Smooth muscle cell (in vitro differentiated cells): ENCODE results near the gene RNASET2. TPM values are rescaled to one million over a fixed set of nuclear protein-coding genes. Genes with fewer than 3 reads are reported as not detected.

Source experiments
- DNase-seq: peaks from one replicate; lab custom pipeline; 2025; ENCODE audit not compliant: unreplicated experiment; lab: John Stamatoyannopoulos, UW
- H2AFZ ChIP-seq: fragments of 200-600 bp; sonication (generic); 2 replicates; pipeline ENCODE4 v1.6.0; 2016; ENCODE audit warnings: antibody characterized with exemption, low read depth, mild to moderate bottlenecking
- H3F3A ChIP-seq: fragments of 200-600 bp; sonication (generic); 2 replicates; pipeline ENCODE4 v1.6.0; 2017; ENCODE audit warnings: antibody characterized with exemption, low read depth
- H3K27ac ChIP-seq: fragments of 200-600 bp; sonication (generic); 2 replicates; pipeline ENCODE4 v1.5.1; 2016; ENCODE audit warnings: low read depth, mild to moderate bottlenecking
- H3K27me3 ChIP-seq: fragments of 200-600 bp; sonication (generic); 2 replicates; pipeline ENCODE4 v1.6.1; 2016; ENCODE audit warnings: low read depth, mild to moderate bottlenecking
- H3K36me3 ChIP-seq: fragments of 200-600 bp; sonication (generic); 2 replicates; pipeline ENCODE4 v1.5.1; 2016; ENCODE audit warnings: low read depth
- H3K4me1 ChIP-seq: fragments of 200-600 bp; sonication (generic); 2 replicates; pipeline ENCODE4 v1.5.1; 2016; ENCODE audit warnings: low read depth
- H3K4me2 ChIP-seq: fragments of 200-600 bp; sonication (generic); 2 replicates; pipeline ENCODE4 v1.6.0; 2016; ENCODE audit warnings: mild to moderate bottlenecking
- H3K4me3 ChIP-seq: fragments of 200-600 bp; sonication (generic); 2 replicates; pipeline ENCODE4 v1.5.1; 2016; ENCODE audit warnings: mild to moderate bottlenecking
- H3K79me2 ChIP-seq: fragments of 200-600 bp; sonication (generic); 2 replicates; pipeline ENCODE4 v1.6.0; 2016; ENCODE audit warnings: low read depth, mild to moderate bottlenecking
- H3K9ac ChIP-seq: fragments of 200-600 bp; sonication (generic); 2 replicates; pipeline ENCODE4 v1.6.0; 2016; ENCODE audit warnings: low read depth
- H3K9me3 ChIP-seq: fragments of 200-600 bp; sonication (generic); replicated peaks from 2 replicates; pipeline ENCODE4 v1.5.1; 2016; ENCODE audit warnings: low read depth
- H4K20me1 ChIP-seq: fragments of 200-600 bp; sonication (generic); 2 replicates; pipeline ENCODE4 v1.6.0; 2016; ENCODE audit warnings: low read depth
- CTCF ChIP-seq: fragments of 200-600 bp; sonication (generic); IDR thresholded peaks from 2 replicates; pipeline ENCODE4 v1.5.1; 2017; ENCODE audit warnings: borderline replicate concordance, mild to moderate bottlenecking, antibody characterized with exemption; ENCODE audit not compliant: insufficient read depth, poor library complexity, severe bottlenecking
- WGBS: methylation state at CpG from one replicate; pipeline ENCODE4 v1.1.7; 2016; ENCODE audit warnings: low lambda C conversion rate; 5-methylcytosine and 5-hydroxymethylcytosine counted together
- polyA plus RNA-seq: library from polyadenylated mRNA; unstranded; fragments of >200 nt; fragmentation: Nextera tagmentation; extraction: Ambion mirVana; gene quantifications from 2 replicates; pipeline ENCODE4 v1.2.1, GENCODE V29; 2016
- total RNA-seq: library from RNA; depleted of rRNA; stranded (reverse); fragments of >200 nt; gene quantifications from 2 replicates; pipeline ENCODE4 v1.2.3, GENCODE V29; 2014

Gene RNASET2
- total and polyA plus RNA-seq, 2 experiments from 2014 or later: 20.6 to 29.3 TPM

GRCh38 chr6:166910601-166911000 lies 45.7 kb downstream of the RNASET2 start:
- no peaks in the 10 kb centered on the region for H3K9me3 ChIP-seq
- H4K20me1 ChIP-seq: no peaks in the 10 kb centered on the region
- no peak overlapping the region for H3K27ac ChIP-seq
- H3K4me2 ChIP-seq: no peak overlapping the region
- H3K36me3 ChIP-seq: no peaks in the 10 kb centered on the region
- no peak overlapping the region for H3K4me3 ChIP-seq
- no peaks in the 10 kb centered on the region for H3K27me3 ChIP-seq
- DNase-seq: no peak
- H3K79me2 ChIP-seq: no peaks in the 10 kb centered on the region
- TF ChIP-seq CTCF: no peak
- H3F3A ChIP-seq: no peaks in the 10 kb centered on the region
- H3K4me1 ChIP-seq: no peaks in the 10 kb centered on the region
- no peak overlapping the region for H3K9ac ChIP-seq
- 68% methylated on average over 7 of the region's 7 CpGs for WGBS
- H2AFZ ChIP-seq: no peak overlapping the region

- Histone ChIP-seq H3K4me3 (no peak overlapping the region), H3F3A (no peaks in the 10 kb centered on the region), H2AFZ (no peak overlapping the region), H3K9ac (no peak overlapping the region), H3K27ac (no peak overlapping the region), H3K4me2 (no peak overlapping the region), H3K79me2 (no peaks in the 10 kb centered on the region), H3K27me3 (no peaks in the 10 kb centered on the region), H3K9me3 (no peaks in the 10 kb centered on the region), H3K36me3 (no peaks in the 10 kb centered on the region), H3K4me1 (peaks cover 3% of the 10 kb centered on the region), H4K20me1 (no peaks in the 10 kb centered on the region)
- TF ChIP-seq CTCF: no peak
- WGBS: 89% methylated on average over 2 of the region's 2 CpGs
- DNase-seq: no peak
Observed at GRCh38 chr6:166908811-166909210, 47.5 kb downstream of the RNASET2 start.

- no peak for TF ChIP-seq CTCF
- 88% methylated on average over 20 of the region's 20 CpGs for WGBS
- Histone ChIP-seq H3K9me3 (no peaks in the 10 kb centered on the region), H3K4me2 (no peak overlapping the region), H2AFZ (no peak overlapping the region), H4K20me1 (no peaks in the 10 kb centered on the region), H3K27me3 (no peaks in the 10 kb centered on the region), H3K79me2 (no peaks in the 10 kb centered on the region), H3K4me3 (no peak overlapping the region), H3K4me1 (peaks cover 3% of the 10 kb centered on the region), H3K36me3 (no peaks in the 10 kb centered on the region), H3K27ac (no peak overlapping the region), H3K9ac (no peak overlapping the region), H3F3A (no peaks in the 10 kb centered on the region)
- DNase-seq: no peak
Observed at GRCh38 chr6:166907871-166908806, 48.2 kb downstream of the RNASET2 start.
